CD14-positive monocyte (primary cell): Measurements from ENCODE around the gene FSCN2. TPM values are rescaled to one million over a fixed set of nuclear protein-coding genes. Genes with fewer than 3 reads are reported as not detected.

Source experiments
- DNase-seq, 3 donors: peaks; one replicate each; pipeline ENCODE4 v3.0.0-alpha.2; 2011 to 2022
- H2AFZ ChIP-seq: 2 replicates; pipeline ENCODE4 v1.6.0; 2012; ENCODE audit warnings: mild to moderate bottlenecking, low read depth, low read length, inconsistent platforms; ENCODE audit not compliant: insufficient read depth, poor library complexity, severe bottlenecking
- H3K27ac ChIP-seq, 2 donors: 1 replicate in 1 of 2; 2 replicates in 1 of 2; pipeline ENCODE4 v1.5.1; 2012 to 2013; ENCODE audit warnings: low read length in 2 of 2, control low read depth in 1 of 2, inconsistent platforms in 1 of 2, low read depth in 1 of 2, mild to moderate bottlenecking in 1 of 2
- H3K27me3 ChIP-seq, 2 donors: one replicate each; pipeline versions ENCODE4 v1.6.0 to v1.6.1; 2011 to 2013; ENCODE audit warnings: low read length in 2 of 2; ENCODE audit not compliant: control insufficient read depth in 2 of 2, insufficient read depth in 2 of 2
- H3K36me3 ChIP-seq, 2 donors: replicated peaks in 1 of 2; 1 replicate in 1 of 2; 2 replicates in 1 of 2; pipeline versions ENCODE4 v1.5.1 to v1.6.1; 2012 to 2013; ENCODE audit warnings: low read length in 2 of 2, control low read depth in 1 of 2, inconsistent platforms in 1 of 2, mild to moderate bottlenecking in 1 of 2; ENCODE audit not compliant: insufficient read depth in 2 of 2, control insufficient read depth in 1 of 2
- H3K4me1 ChIP-seq, 2 donors: 1 replicate in 1 of 2; 2 replicates in 1 of 2; pipeline versions ENCODE4 v1.5.1 to v1.6.1; 2012 to 2013; ENCODE audit warnings: low read length in 2 of 2, control low read depth in 1 of 2, inconsistent platforms in 1 of 2, mild to moderate bottlenecking in 1 of 2, moderate library complexity in 1 of 2; ENCODE audit not compliant: insufficient read depth in 2 of 2, control insufficient read depth in 1 of 2
- H3K4me2 ChIP-seq: replicated peaks from 2 replicates; pipeline ENCODE3; 2012; ENCODE audit warnings: low read length, moderate library complexity, mild to moderate bottlenecking; ENCODE audit not compliant: poor library complexity, severe bottlenecking; ENCODE audit errors: extremely low read depth
- H3K4me3 ChIP-seq, 3 experiments: fragments of 200-600 bp in 1 of 3; sonication (generic) in 1 of 3; replicated peaks in 1 of 3; 1 replicate in 2 of 3; 2 replicates in 1 of 3; pipeline ENCODE4 v1.5.1; 2011 to 2013; ENCODE audit warnings: low read length in 3 of 3, mild to moderate bottlenecking in 3 of 3, control low read depth in 2 of 3, low read depth in 2 of 3, inconsistent platforms in 1 of 3, moderate library complexity in 1 of 3
- H3K79me2 ChIP-seq: 2 replicates; pipeline ENCODE4 v1.6.0; 2012; ENCODE audit warnings: mild to moderate bottlenecking, control low read depth, inconsistent platforms, low read length, moderate library complexity; ENCODE audit not compliant: insufficient read depth
- H3K9ac ChIP-seq: 2 replicates; pipeline ENCODE4 v1.6.0; 2017; ENCODE audit warnings: low read length, mild to moderate bottlenecking; ENCODE audit not compliant: insufficient read depth, poor library complexity, severe bottlenecking
- H3K9me3 ChIP-seq, 2 donors: replicated peaks in 1 of 2; 1 replicate in 1 of 2; 2 replicates in 1 of 2; pipeline versions ENCODE4 v1.5.1 to v1.6.1; 2012 to 2013; ENCODE audit warnings: low read length in 2 of 2, control low read depth in 1 of 2; ENCODE audit not compliant: control insufficient read depth in 1 of 2, insufficient read depth in 1 of 2
- H4K20me1 ChIP-seq: 2 replicates; pipeline ENCODE4 v1.6.0; 2012; ENCODE audit warnings: mild to moderate bottlenecking, low read length, control low read depth, moderate library complexity; ENCODE audit not compliant: insufficient read depth
- H3K27ac Mint-ChIP-seq, 7 donors: one replicate each; pipeline ENCODE4 v1.8.0; 2020; ENCODE audit warnings: mild to moderate bottlenecking in 7 of 7, mixed read lengths in 7 of 7, moderate library complexity in 6 of 7, inconsistent platforms in 2 of 7
- H3K27me3 Mint-ChIP-seq, 3 donors: one replicate each; pipeline ENCODE4 v1.8.0; 2021 to 2022; ENCODE audit warnings: low read depth in 3 of 3, mild to moderate bottlenecking in 3 of 3, mixed read lengths in 3 of 3, moderate library complexity in 3 of 3, inconsistent platforms in 1 of 3
- H3K36me3 Mint-ChIP-seq, 2 donors: one replicate each; pipeline ENCODE4 v1.8.0; 2020; ENCODE audit warnings: mixed read lengths in 2 of 2, inconsistent platforms in 1 of 2, mild to moderate bottlenecking in 1 of 2
- H3K4me1 Mint-ChIP-seq: one replicate; pipeline ENCODE4 v1.8.0; 2020; ENCODE audit warnings: mild to moderate bottlenecking, mixed read lengths
- H3K4me3 Mint-ChIP-seq, 2 donors: one replicate each; pipeline ENCODE4 v1.8.0; 2020; ENCODE audit warnings: mild to moderate bottlenecking in 2 of 2, mixed read lengths in 2 of 2, moderate library complexity in 1 of 2
- H3K9me3 Mint-ChIP-seq, 7 donors: one replicate each; pipeline ENCODE4 v1.8.0; 2020 to 2022; ENCODE audit warnings: mixed read lengths in 7 of 7, mild to moderate bottlenecking in 6 of 7, moderate library complexity in 6 of 7, inconsistent platforms in 2 of 7
- CTCF ChIP-seq: fragments of 200-600 bp; IDR thresholded peaks from one replicate; pipeline ENCODE4 v1.8.0; 2022; ENCODE audit warnings: antibody characterized with exemption, mild to moderate bottlenecking
- WGBS: methylation state at CpG from one replicate; pipeline ENCODE4 v1.1.5; 2013; ENCODE audit warnings: missing lambda C conversion rate; ENCODE audit not compliant: insufficient coverage; 5-methylcytosine and 5-hydroxymethylcytosine counted together
- intact Hi-C, 2 donors: fragments of 100-400 bp; cut with micrococcal nuclease; formaldehyde crosslinking; loops; one replicate each; pipeline versions ENCODE4 v1.15.0 to v1.15.1; 2023
- polyA plus RNA-seq, 3 donors: library from polyadenylated mRNA; depleted of rRNA in 1 of 3; unstranded in 2 of 3; stranded (reverse) in 1 of 3; fragments of 300-500 nt in 2 of 3; fragments of >200 nt in 1 of 3; fragmentation: Illumina TruSeq in 2 of 3; gene quantifications; 1 replicate in 2 of 3; 2 replicates in 1 of 3; pipeline ENCODE4 v1.2.3, GENCODE V29; 2012 to 2021

Gene FSCN2
- polyA plus RNA-seq, 3 donors = 0.07 TPM; not detected in 2

- H3K27ac Mint-ChIP-seq = no peak overlapping the region
- peaks cover 9 to 48% of the 10 kb centered on the region in 2 donors for H3K27me3 ChIP-seq
- peaks cover 11% of the 10 kb centered on the region for H3K4me1 Mint-ChIP-seq
Observed at GRCh38 chr17:81535480-81536298, 7.5 kb downstream of the FSCN2 start.

More at GRCh38 chr17:81535480-81536298, 7.5 kb downstream of the FSCN2 start:
- intact Hi-C loops = loop anchor here in 1 of 2 donors (5.0 kb wide), 1 partner anchor 278 kb away; no protein-coding TSS in a partner anchor
- Mint-ChIP-seq H3K4me3 (peak overlapping the region in 1 of 2 donors; percentile 78), H3K9me3 (peaks cover 0 to 6% (median 2%) of the 10 kb centered on the region in 7 donors), H3K36me3 (peaks cover 18 to 29% of the 10 kb centered on the region in 2 donors), H3K27me3 (peaks cover 35 to 53% (median 41%) of the 10 kb centered on the region in 3 donors)
- Histone ChIP-seq H3K9me3 (peaks cover 0 to 16% of the 10 kb centered on the region in 2 donors), H3K36me3 (peaks cover 22 to 29% of the 10 kb centered on the region in 2 donors), H3K9ac (no peak overlapping the region), H3K79me2 (no peaks in the 10 kb centered on the region), H4K20me1 (peaks cover 13% of the 10 kb centered on the region), H2AFZ (no peak overlapping the region), H3K4me2 (no peak overlapping the region), H3K27ac (no peak overlapping the region), H3K4me3 (no peak overlapping the region), H3K4me1 (peaks cover 7 to 12% of the 10 kb centered on the region in 2 donors)
- no peak for TF ChIP-seq CTCF
- whole genome bisulfite sequencing = 75% methylated on average over 10 of the region's 13 CpGs
- DNase-seq = no peak
